Measurements from ENCODE around the gene AGAP1.

The AGAP1 gene

GRCh38 chr2:235847576-235847975 is 353.7 kb downstream of the AGAP1 start:
- no peak for DNase-seq (ENCODE audit: low read depth in 2 of 2)

- DNase-seq (ENCODE audit: low read depth in 2 of 2) = no peak
Observed at GRCh38 chr2:235848055-235848454, 354.2 kb downstream of the AGAP1 start.

- DNase-seq (ENCODE audit: low read depth in 2 of 2) = no peak
Observed at GRCh38 chr2:235848946-235849345, 355.1 kb downstream of the AGAP1 start.

GRCh38 chr2:235849489-235849888 is 355.6 kb downstream of the AGAP1 start:
- DNase-seq (ENCODE audit: low read depth in 2 of 2) = no peak

- no peak for DNase-seq (ENCODE audit: low read depth in 2 of 2)
Observed at GRCh38 chr2:235850289-235850688, 356.4 kb downstream of the AGAP1 start.

- DNase-seq (ENCODE audit: low read depth in 2 of 2) = no peak
Observed at GRCh38 chr2:235850771-235851551, 357.1 kb downstream of the AGAP1 start.

- DNase-seq (ENCODE audit: low read depth in 2 of 2) = no peak
Observed at GRCh38 chr2:235851828-235852525, 358.1 kb downstream of the AGAP1 start.

GRCh38 chr2:235852526-235852920 is 358.7 kb downstream of the AGAP1 start:
- no peak for DNase-seq (ENCODE audit: low read depth in 2 of 2)

- DNase-seq (ENCODE audit: low read depth in 2 of 2) = no peak
Observed at GRCh38 chr2:235854276-235854675, 360.4 kb downstream of the AGAP1 start.

- DNase-seq (ENCODE audit: low read depth in 2 of 2) = no peak
Observed at GRCh38 chr2:235855011-235855410, 361.2 kb downstream of the AGAP1 start.

- DNase-seq (ENCODE audit: low read depth in 2 of 2) = no peak
Observed at GRCh38 chr2:235856151-235856854, 362.5 kb downstream of the AGAP1 start.

GRCh38 chr2:235857598-235857997 is 363.8 kb downstream of the AGAP1 start:
- DNase-seq (ENCODE audit: low read depth in 2 of 2) = no peak

GRCh38 chr2:235858881-235859280 is 365.0 kb downstream of the AGAP1 start:
- no peak for DNase-seq (ENCODE audit: low read depth in 2 of 2)

- no peak for DNase-seq (ENCODE audit: low read depth in 2 of 2)
Observed at GRCh38 chr2:235859651-235860050, 365.8 kb downstream of the AGAP1 start.

GRCh38 chr2:235860111-235860510 is 366.3 kb downstream of the AGAP1 start:
- DNase-seq (ENCODE audit: low read depth in 2 of 2) = no peak

GRCh38 chr2:235860871-235861270 is 367.0 kb downstream of the AGAP1 start:
- DNase-seq (ENCODE audit: low read depth in 2 of 2) = no peak

GRCh38 chr2:235861383-235861782 is 367.5 kb downstream of the AGAP1 start:
- DNase-seq (ENCODE audit: low read depth in 2 of 2) = no peak

GRCh38 chr2:235863414-235863813 is 369.6 kb downstream of the AGAP1 start:
- DNase-seq (ENCODE audit: low read depth in 2 of 2) = no peak

- no peak for DNase-seq (ENCODE audit: low read depth in 2 of 2)
Observed at GRCh38 chr2:235864302-235864701, 370.5 kb downstream of the AGAP1 start.

- no peak for DNase-seq (ENCODE audit: low read depth in 2 of 2)
Observed at GRCh38 chr2:235864733-235865515, 371.1 kb downstream of the AGAP1 start.

- DNase-seq (ENCODE audit: low read depth in 2 of 2) = no peak
Observed at GRCh38 chr2:235866373-235866772, 372.5 kb downstream of the AGAP1 start.

- DNase-seq (ENCODE audit: low read depth in 2 of 2) = no peak
Observed at GRCh38 chr2:235868224-235868623, 374.4 kb downstream of the AGAP1 start.

Measured in stimulated activated CD4-positive, alpha-beta T cell treated with anti-CD3 and anti-CD28 coated beads, Interleukin-1b, Interleukin-23, amount 100 ng/mL, for 4 hours (primary cell).